Measurements from ENCODE around the gene GLTP.

DNA sequence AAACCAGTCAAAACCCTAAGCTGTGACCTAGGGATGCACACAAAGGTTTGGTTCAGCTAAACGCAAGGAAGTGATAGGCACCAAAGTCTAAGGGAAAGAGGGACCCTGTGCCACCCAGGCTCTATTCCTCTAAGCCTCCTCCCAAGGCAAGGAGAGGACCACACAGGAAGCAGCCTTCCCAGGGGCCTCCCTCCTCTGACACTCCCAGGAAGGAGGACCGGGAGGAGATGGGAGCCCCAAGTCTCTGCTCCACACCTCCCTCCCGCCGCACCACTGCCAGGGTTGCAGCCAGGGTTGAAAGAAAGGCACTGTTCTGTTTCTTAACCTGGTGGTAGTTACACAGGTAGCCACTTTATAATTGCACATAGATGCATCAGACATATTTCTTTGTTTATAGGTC is 41.6 kb upstream of the GLTP start:
- TF ChIP-seq, protein P1, sequence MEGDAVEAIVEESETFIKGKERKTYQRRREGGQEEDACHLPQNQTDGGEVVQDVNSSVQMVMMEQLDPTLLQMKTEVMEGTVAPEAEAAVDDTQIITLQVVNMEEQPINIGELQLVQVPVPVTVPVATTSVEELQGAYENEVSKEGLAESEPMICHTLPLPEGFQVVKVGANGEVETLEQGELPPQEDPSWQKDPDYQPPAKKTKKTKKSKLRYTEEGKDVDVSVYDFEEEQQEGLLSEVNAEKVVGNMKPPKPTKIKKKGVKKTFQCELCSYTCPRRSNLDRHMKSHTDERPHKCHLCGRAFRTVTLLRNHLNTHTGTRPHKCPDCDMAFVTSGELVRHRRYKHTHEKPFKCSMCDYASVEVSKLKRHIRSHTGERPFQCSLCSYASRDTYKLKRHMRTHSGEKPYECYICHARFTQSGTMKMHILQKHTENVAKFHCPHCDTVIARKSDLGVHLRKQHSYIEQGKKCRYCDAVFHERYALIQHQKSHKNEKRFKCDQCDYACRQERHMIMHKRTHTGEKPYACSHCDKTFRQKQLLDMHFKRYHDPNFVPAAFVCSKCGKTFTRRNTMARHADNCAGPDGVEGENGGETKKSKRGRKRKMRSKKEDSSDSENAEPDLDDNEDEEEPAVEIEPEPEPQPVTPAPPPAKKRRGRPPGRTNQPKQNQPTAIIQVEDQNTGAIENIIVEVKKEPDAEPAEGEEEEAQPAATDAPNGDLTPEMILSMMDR (IDR thresholded peaks at IDR 0.05; ENCODE audit: low read depth, low read length, missing input control): no peak
- TF ChIP-seq, protein P2, sequence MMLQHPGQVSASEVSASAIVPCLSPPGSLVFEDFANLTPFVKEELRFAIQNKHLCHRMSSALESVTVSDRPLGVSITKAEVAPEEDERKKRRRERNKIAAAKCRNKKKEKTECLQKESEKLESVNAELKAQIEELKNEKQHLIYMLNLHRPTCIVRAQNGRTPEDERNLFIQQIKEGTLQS (IDR thresholded peaks at IDR 0.05): no peak
- TF ChIP-seq, protein P3, sequence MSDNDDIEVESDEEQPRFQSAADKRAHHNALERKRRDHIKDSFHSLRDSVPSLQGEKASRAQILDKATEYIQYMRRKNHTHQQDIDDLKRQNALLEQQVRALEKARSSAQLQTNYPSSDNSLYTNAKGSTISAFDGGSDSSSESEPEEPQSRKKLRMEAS (IDR thresholded peaks at IDR 0.05): no peak
- TF ChIP-seq, protein P4, sequence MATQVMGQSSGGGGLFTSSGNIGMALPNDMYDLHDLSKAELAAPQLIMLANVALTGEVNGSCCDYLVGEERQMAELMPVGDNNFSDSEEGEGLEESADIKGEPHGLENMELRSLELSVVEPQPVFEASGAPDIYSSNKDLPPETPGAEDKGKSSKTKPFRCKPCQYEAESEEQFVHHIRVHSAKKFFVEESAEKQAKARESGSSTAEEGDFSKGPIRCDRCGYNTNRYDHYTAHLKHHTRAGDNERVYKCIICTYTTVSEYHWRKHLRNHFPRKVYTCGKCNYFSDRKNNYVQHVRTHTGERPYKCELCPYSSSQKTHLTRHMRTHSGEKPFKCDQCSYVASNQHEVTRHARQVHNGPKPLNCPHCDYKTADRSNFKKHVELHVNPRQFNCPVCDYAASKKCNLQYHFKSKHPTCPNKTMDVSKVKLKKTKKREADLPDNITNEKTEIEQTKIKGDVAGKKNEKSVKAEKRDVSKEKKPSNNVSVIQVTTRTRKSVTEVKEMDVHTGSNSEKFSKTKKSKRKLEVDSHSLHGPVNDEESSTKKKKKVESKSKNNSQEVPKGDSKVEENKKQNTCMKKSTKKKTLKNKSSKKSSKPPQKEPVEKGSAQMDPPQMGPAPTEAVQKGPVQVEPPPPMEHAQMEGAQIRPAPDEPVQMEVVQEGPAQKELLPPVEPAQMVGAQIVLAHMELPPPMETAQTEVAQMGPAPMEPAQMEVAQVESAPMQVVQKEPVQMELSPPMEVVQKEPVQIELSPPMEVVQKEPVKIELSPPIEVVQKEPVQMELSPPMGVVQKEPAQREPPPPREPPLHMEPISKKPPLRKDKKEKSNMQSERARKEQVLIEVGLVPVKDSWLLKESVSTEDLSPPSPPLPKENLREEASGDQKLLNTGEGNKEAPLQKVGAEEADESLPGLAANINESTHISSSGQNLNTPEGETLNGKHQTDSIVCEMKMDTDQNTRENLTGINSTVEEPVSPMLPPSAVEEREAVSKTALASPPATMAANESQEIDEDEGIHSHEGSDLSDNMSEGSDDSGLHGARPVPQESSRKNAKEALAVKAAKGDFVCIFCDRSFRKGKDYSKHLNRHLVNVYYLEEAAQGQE (IDR thresholded peaks at IDR 0.05): no peak
- no peak for TF ChIP-seq JUND (IDR thresholded peaks at IDR 0.05)
- TF ChIP-seq YY1 (IDR thresholded peaks at IDR 0.05): no peak
- TF ChIP-seq TAF1 (conservative IDR thresholded peaks at IDR 0.05): no peak
- TF ChIP-seq, protein P5, sequence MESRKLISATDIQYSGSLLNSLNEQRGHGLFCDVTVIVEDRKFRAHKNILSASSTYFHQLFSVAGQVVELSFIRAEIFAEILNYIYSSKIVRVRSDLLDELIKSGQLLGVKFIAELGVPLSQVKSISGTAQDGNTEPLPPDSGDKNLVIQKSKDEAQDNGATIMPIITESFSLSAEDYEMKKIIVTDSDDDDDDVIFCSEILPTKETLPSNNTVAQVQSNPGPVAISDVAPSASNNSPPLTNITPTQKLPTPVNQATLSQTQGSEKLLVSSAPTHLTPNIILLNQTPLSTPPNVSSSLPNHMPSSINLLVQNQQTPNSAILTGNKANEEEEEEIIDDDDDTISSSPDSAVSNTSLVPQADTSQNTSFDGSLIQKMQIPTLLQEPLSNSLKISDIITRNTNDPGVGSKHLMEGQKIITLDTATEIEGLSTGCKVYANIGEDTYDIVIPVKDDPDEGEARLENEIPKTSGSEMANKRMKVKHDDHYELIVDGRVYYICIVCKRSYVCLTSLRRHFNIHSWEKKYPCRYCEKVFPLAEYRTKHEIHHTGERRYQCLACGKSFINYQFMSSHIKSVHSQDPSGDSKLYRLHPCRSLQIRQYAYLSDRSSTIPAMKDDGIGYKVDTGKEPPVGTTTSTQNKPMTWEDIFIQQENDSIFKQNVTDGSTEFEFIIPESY (IDR thresholded peaks at IDR 0.05): no peak
- TF ChIP-seq GABPA (IDR thresholded peaks at IDR 0.05 in 1 of 2, conservative IDR thresholded peaks at IDR 0.05 in 1 of 2): no peak
- no peak for TF ChIP-seq RXRA (IDR thresholded peaks at IDR 0.05)
- TF ChIP-seq EGR1 (IDR thresholded peaks at IDR 0.05; ENCODE audit: low read depth in 2 of 2): no peak
- no peak for TF ChIP-seq FOXA1 (IDR thresholded peaks at IDR 0.05)
- no peak for TF ChIP-seq NR2F2 (IDR thresholded peaks at IDR 0.05)
